ENCODE data around the gene TOGARAM2. TPM values are rescaled to one million over a fixed set of nuclear protein-coding genes. Genes with fewer than 3 reads are reported as not detected.
"Not testable (repeated sequence)": the region's sequence is repeated elsewhere in the genome, so short reads cannot be mapped to it uniquely, and the experiment has no call there.

TOGARAM2 gene
- total RNA-seq, 1 donor from 2014 or later, result not detected

GRCh38 chr2:28972778-28973335, 8.2 kb upstream of the TOGARAM2 start:
- Histone ChIP-seq H3K36me3 (ENCODE audit: control insufficient read depth, insufficient read depth, low read length) (no peaks in the 10 kb centered on the region), H3K27me3 (ENCODE audit: control insufficient read depth, insufficient read depth, low read length) (no peaks in the 10 kb centered on the region), H3K4me3 (ENCODE audit: low read depth, low read length) (no peak overlapping the region)
- no peak for DNase-seq (ENCODE audit: low read depth)
- TF ChIP-seq, protein P1, sequence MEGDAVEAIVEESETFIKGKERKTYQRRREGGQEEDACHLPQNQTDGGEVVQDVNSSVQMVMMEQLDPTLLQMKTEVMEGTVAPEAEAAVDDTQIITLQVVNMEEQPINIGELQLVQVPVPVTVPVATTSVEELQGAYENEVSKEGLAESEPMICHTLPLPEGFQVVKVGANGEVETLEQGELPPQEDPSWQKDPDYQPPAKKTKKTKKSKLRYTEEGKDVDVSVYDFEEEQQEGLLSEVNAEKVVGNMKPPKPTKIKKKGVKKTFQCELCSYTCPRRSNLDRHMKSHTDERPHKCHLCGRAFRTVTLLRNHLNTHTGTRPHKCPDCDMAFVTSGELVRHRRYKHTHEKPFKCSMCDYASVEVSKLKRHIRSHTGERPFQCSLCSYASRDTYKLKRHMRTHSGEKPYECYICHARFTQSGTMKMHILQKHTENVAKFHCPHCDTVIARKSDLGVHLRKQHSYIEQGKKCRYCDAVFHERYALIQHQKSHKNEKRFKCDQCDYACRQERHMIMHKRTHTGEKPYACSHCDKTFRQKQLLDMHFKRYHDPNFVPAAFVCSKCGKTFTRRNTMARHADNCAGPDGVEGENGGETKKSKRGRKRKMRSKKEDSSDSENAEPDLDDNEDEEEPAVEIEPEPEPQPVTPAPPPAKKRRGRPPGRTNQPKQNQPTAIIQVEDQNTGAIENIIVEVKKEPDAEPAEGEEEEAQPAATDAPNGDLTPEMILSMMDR (IDR thresholded peaks at IDR 0.05; ENCODE audit: insufficient read depth, low read length, poor library complexity, severe bottlenecking), result no peak

GRCh38 chr2:28974252-28974651, 6.8 kb upstream of the TOGARAM2 start:
- Histone ChIP-seq H3K36me3 (ENCODE audit: control insufficient read depth, insufficient read depth, low read length) (no peaks in the 10 kb centered on the region), H3K4me3 (ENCODE audit: low read depth, low read length) (no peak overlapping the region), H3K27me3 (ENCODE audit: control insufficient read depth, insufficient read depth, low read length) (no peaks in the 10 kb centered on the region)
- TF ChIP-seq, protein P1 (IDR thresholded peaks at IDR 0.05; ENCODE audit: insufficient read depth, low read length, poor library complexity, severe bottlenecking), result no peak
- no peak for DNase-seq (ENCODE audit: low read depth)

GRCh38 chr2:28975671-28976070, 5.4 kb upstream of the TOGARAM2 start:
- Histone ChIP-seq H3K36me3 (ENCODE audit: control insufficient read depth, insufficient read depth, low read length) (no peaks in the 10 kb centered on the region), H3K27me3 (ENCODE audit: control insufficient read depth, insufficient read depth, low read length) (no peaks in the 10 kb centered on the region), H3K4me3 (ENCODE audit: low read depth, low read length) (no peak overlapping the region)
- TF ChIP-seq, protein P1 (IDR thresholded peaks at IDR 0.05; ENCODE audit: insufficient read depth, low read length, poor library complexity, severe bottlenecking), result no peak
- no peak for DNase-seq (ENCODE audit: low read depth)

GRCh38 chr2:28976584-28976983, 4.5 kb upstream of the TOGARAM2 start:
- TF ChIP-seq, protein P1 (IDR thresholded peaks at IDR 0.05; ENCODE audit: insufficient read depth, low read length, poor library complexity, severe bottlenecking), result no peak
- no peak overlapping the region for H3K4me3 ChIP-seq (ENCODE audit: low read depth, low read length)
- H3K27me3 ChIP-seq (ENCODE audit: control insufficient read depth, insufficient read depth, low read length), result no peaks in the 10 kb centered on the region
- DNase-seq (ENCODE audit: low read depth), result peak; percentile 74
- no peaks in the 10 kb centered on the region for H3K36me3 ChIP-seq (ENCODE audit: control insufficient read depth, insufficient read depth, low read length)

- no peaks in the 10 kb centered on the region for H3K27me3 ChIP-seq (ENCODE audit: control insufficient read depth, insufficient read depth, low read length)
- H3K36me3 ChIP-seq (ENCODE audit: control insufficient read depth, insufficient read depth, low read length), result no peaks in the 10 kb centered on the region
These were observed 3.8 kb upstream of the TOGARAM2 start for GRCh38 chr2:28977176-28977875.

GRCh38 chr2:28978001-28978400, 3.1 kb upstream of the TOGARAM2 start:
- not testable (repeated sequence) for H3K27me3 ChIP-seq (ENCODE audit: control insufficient read depth, insufficient read depth, low read length); H3K4me3 ChIP-seq (ENCODE audit: low read depth, low read length); DNase-seq (ENCODE audit: low read depth); H3K36me3 ChIP-seq (ENCODE audit: control insufficient read depth, insufficient read depth, low read length)

More at GRCh38 chr2:28977176-28977875, 3.8 kb upstream of the TOGARAM2 start:
- TF ChIP-seq, protein P1 (IDR thresholded peaks at IDR 0.05; ENCODE audit: insufficient read depth, low read length, poor library complexity, severe bottlenecking), result no peak
- no peak overlapping the region for H3K4me3 ChIP-seq (ENCODE audit: low read depth, low read length)
- DNase-seq (ENCODE audit: low read depth), result no peak

All from kidney epithelial cell (primary cell).